SK-N-SH (cell line): ENCODE data around the gene DCLK1. TPM values are rescaled to one million over a fixed set of nuclear protein-coding genes. Genes with fewer than 3 reads are reported as not detected.

Experiments used
- CTCF ChIA-PET: fragments of 300-600, 350-600 bp; formaldehyde crosslinking; extraction: SDS; loops from one replicate; lab custom pipeline; 2021; lab: Yijun Ruan, JAX
- POLR2A ChIA-PET: fragments of 350-600 bp; sonication (Branson Sonifier 250); formaldehyde crosslinking; extraction: SDS; loops from one replicate; lab custom pipeline; 2020; ENCODE audit warnings: antibody characterized with exemption, inconsistent platforms; lab: Yijun Ruan, JAX
- DNase-seq: peaks from one replicate; pipeline ENCODE4 v3.0.0; 2012
- H2AFZ ChIP-seq: fragments of 200-600 bp; sonication (generic); 2 replicates; pipeline ENCODE4 v1.8.1; 2016; ENCODE audit warnings: antibody characterized with exemption, mild to moderate bottlenecking, low read depth
- H3F3A ChIP-seq: fragments of 200-600 bp; sonication (generic); replicated peaks from 2 replicates; pipeline ENCODE3; 2016; ENCODE audit warnings: antibody characterized with exemption, mild to moderate bottlenecking; ENCODE audit not compliant: insufficient read depth
- H3K27ac ChIP-seq, 2 experiments: fragments of 200-500 bp in 1 of 2; fragments of 200-600 bp in 1 of 2; sonication (Bioruptor generic) in 1 of 2; sonication (generic), shearing (Covaris generic) in 1 of 2; 2 replicates each; pipeline versions ENCODE4 v1.5.1 to v1.6.1; 2014 to 2016; ENCODE audit warnings: low read depth in 2 of 2, inconsistent platforms in 1 of 2, low read length in 1 of 2, mild to moderate bottlenecking in 1 of 2, mixed read lengths in 1 of 2
- H3K27me3 ChIP-seq: fragments of 200-600 bp; sonication (generic), shearing (Covaris generic); 2 replicates; pipeline ENCODE4 v1.6.1; 2016; ENCODE audit warnings: mixed run types; ENCODE audit not compliant: insufficient read depth
- H3K36me3 ChIP-seq, 2 experiments: fragments of 200-500 bp in 1 of 2; fragments of 200-600 bp in 1 of 2; sonication (Bioruptor generic) in 1 of 2; sonication (generic) in 1 of 2; replicated peaks in 1 of 2; 2 replicates each; pipeline versions ENCODE3 to v1.5.1; 2014 to 2016; ENCODE audit warnings: low read length in 1 of 2, mild to moderate bottlenecking in 1 of 2; ENCODE audit not compliant: insufficient read depth in 2 of 2, control insufficient read depth in 1 of 2
- H3K4me1 ChIP-seq, 2 experiments: fragments of 200-500 bp in 1 of 2; fragments of 200-600 bp in 1 of 2; sonication (Bioruptor generic) in 1 of 2; sonication (generic), shearing (Covaris generic) in 1 of 2; 2 replicates each; pipeline versions ENCODE4 v1.5.1 to v1.6.1; 2014 to 2016; ENCODE audit warnings: low read depth in 1 of 2, low read length in 1 of 2, mixed run types in 1 of 2; ENCODE audit not compliant: insufficient read depth in 2 of 2, control insufficient read depth in 1 of 2
- H3K4me2 ChIP-seq: fragments of 200-600 bp; sonication (generic), shearing (Covaris generic); 2 replicates; pipeline ENCODE4 v1.6.1; 2017; ENCODE audit warnings: mixed run types
- H3K4me3 ChIP-seq, 2 experiments: fragments of 200-500 bp in 1 of 2; fragments of 200-600 bp in 1 of 2; sonication (Bioruptor generic) in 1 of 2; sonication (generic), shearing (Covaris generic) in 1 of 2; 2 replicates each; pipeline versions ENCODE4 v1.5.1 to v1.8.1; 2014 to 2016; ENCODE audit warnings: low read depth in 2 of 2, inconsistent platforms in 1 of 2, low read length in 1 of 2, mild to moderate bottlenecking in 1 of 2, mixed read lengths in 1 of 2, moderate library complexity in 1 of 2
- H3K79me2 ChIP-seq: fragments of 200-600 bp; sonication (generic); 2 replicates; pipeline ENCODE4 v1.8.1; 2017; ENCODE audit warnings: mild to moderate bottlenecking; ENCODE audit not compliant: insufficient read depth
- H3K9ac ChIP-seq: fragments of 200-600 bp; sonication (generic); 2 replicates; pipeline ENCODE4 v1.6.1; 2017; ENCODE audit warnings: mixed run types
- H3K9me2 ChIP-seq: fragments of 200-600 bp; sonication (generic); 2 replicates; pipeline ENCODE4 v1.6.1; 2017; ENCODE audit warnings: mixed run types
- H3K9me3 ChIP-seq: fragments of 200-600 bp; sonication (generic); 2 replicates; pipeline ENCODE4 v1.6.1; 2017; ENCODE audit warnings: mixed run types, mild to moderate bottlenecking, moderate library complexity
- H4K20me1 ChIP-seq: fragments of 200-600 bp; sonication (generic); 2 replicates; pipeline ENCODE4 v1.6.1; 2017; ENCODE audit warnings: mild to moderate bottlenecking, mixed run types; ENCODE audit not compliant: insufficient read depth
- CHD2 ChIP-seq: fragments of 150-350 bp; IDR thresholded peaks from 2 replicates; pipeline ENCODE4 v1.6.1; 2018; ENCODE audit warnings: low read length; ENCODE audit not compliant: partially characterized antibody
- CTCF ChIP-seq: fragments of 200-600 bp; sonication (generic); IDR thresholded peaks from 2 replicates; pipeline ENCODE4 v1.6.1; 2017; ENCODE audit warnings: antibody characterized with exemption, mild to moderate bottlenecking, moderate library complexity
- ELF1 ChIP-seq: IDR thresholded peaks from 2 replicates; pipeline ENCODE4 v1.4.0; 2012
- EP300 ChIP-seq, 2 experiments: IDR thresholded peaks; 2 replicates each; pipeline versions ENCODE4 v1.4.0 to v1.6.1; 2012; ENCODE audit warnings: borderline replicate concordance in 1 of 2, low read depth in 1 of 2, low read length in 1 of 2
- GABPA ChIP-seq: IDR thresholded peaks from 2 replicates; pipeline ENCODE4 v1.4.0; 2012; ENCODE audit warnings: low read depth, mild to moderate bottlenecking
- JUND ChIP-seq: IDR thresholded peaks from 2 replicates; pipeline ENCODE4 v1.4.0; 2012
- MEF2A ChIP-seq: IDR thresholded peaks from 2 replicates; pipeline ENCODE4 v1.4.0; 2012; ENCODE audit warnings: low read depth, borderline replicate concordance
- MXI1 ChIP-seq: IDR thresholded peaks from 2 replicates; pipeline ENCODE4 v1.6.1; 2012; ENCODE audit warnings: mild to moderate bottlenecking, low read depth, low read length, improper control_type of control experiment
- NFIC ChIP-seq: IDR thresholded peaks from 2 replicates; pipeline ENCODE4 v1.4.0; 2012; ENCODE audit warnings: borderline replicate concordance
- NRF1 ChIP-seq: IDR thresholded peaks from 2 replicates; pipeline ENCODE4 v1.6.1; 2012; ENCODE audit warnings: low read depth, mild to moderate bottlenecking, low read length
- RCOR1 ChIP-seq: fragments of 150-350 bp; IDR thresholded peaks from 2 replicates; pipeline ENCODE4 v1.6.1; 2017; ENCODE audit warnings: antibody characterized with exemption, low read length
- REST ChIP-seq: IDR thresholded peaks from 2 replicates; pipeline ENCODE4 v1.6.1; 2012; ENCODE audit warnings: mild to moderate bottlenecking, low read depth, low read length, moderate library complexity
- RFX5 ChIP-seq: IDR thresholded peaks from 2 replicates; pipeline ENCODE4 v1.6.1; 2012; ENCODE audit warnings: mild to moderate bottlenecking, improper control_type of control experiment, low read length
- SIN3A ChIP-seq: IDR thresholded peaks from 2 replicates; pipeline ENCODE4 v1.6.1; 2012; ENCODE audit warnings: low read depth, mild to moderate bottlenecking, low read length, moderate library complexity, borderline replicate concordance
- TAF1 ChIP-seq: IDR thresholded peaks from 2 replicates; pipeline ENCODE4 v1.6.1; 2012; ENCODE audit warnings: low read depth, mild to moderate bottlenecking, low read length, moderate library complexity, borderline replicate concordance
- TCF12 ChIP-seq: IDR thresholded peaks from 2 replicates; pipeline ENCODE4 v1.4.0; 2012
- TEAD4 ChIP-seq: IDR thresholded peaks from 2 replicates; pipeline ENCODE4 v1.4.0; 2012; ENCODE audit warnings: mild to moderate bottlenecking, borderline replicate concordance; ENCODE audit not compliant: insufficient read depth
- USF1 ChIP-seq: IDR thresholded peaks from 2 replicates; pipeline ENCODE4 v1.4.0; 2012; ENCODE audit warnings: low read depth, borderline replicate concordance
- USF2 ChIP-seq: fragments of 150-350 bp; IDR thresholded peaks from 2 replicates; pipeline ENCODE4 v1.6.1; 2017; ENCODE audit warnings: antibody characterized with exemption, low read length, low read depth, borderline replicate concordance
- YY1 ChIP-seq: IDR thresholded peaks from 2 replicates; pipeline ENCODE4 v1.4.0; 2012; ENCODE audit warnings: low read depth, mild to moderate bottlenecking
- WGBS: methylation state at CpG from one replicate; pipeline ENCODE4 v1.1.6; 2017; ENCODE audit warnings: low lambda C conversion rate; 5-methylcytosine and 5-hydroxymethylcytosine counted together
- polyA plus RNA-seq, 3 experiments: library from polyadenylated mRNA; depleted of rRNA; stranded (reverse); fragments of >200 nt; gene quantifications; 2 replicates each; pipeline ENCODE4 v1.2.3, GENCODE V29; 2012

The DCLK1 gene
- polyA plus RNA-seq, 1 of the 3 experiments (the other 2 are of a cell fraction) = 1.1 TPM

GRCh38 chr13:35765941-35766340 is 365.2 kb downstream of the DCLK1 start (continued):
- no peak for TF ChIP-seq USF2

- CTCF ChIA-PET = no interaction called here
- Histone ChIP-seq H3K4me1 (peaks cover 0 to 8% of the 10 kb centered on the region in 2 experiments; a peak in 3 of 4 replicates), H3K27ac (no peak overlapping the region)
Observed at GRCh38 chr13:35765366-35765765, 365.8 kb downstream of the DCLK1 start.

GRCh38 chr13:35764326-35765015 is 366.7 kb downstream of the DCLK1 start:
- H3K4me3 ChIP-seq = no peak overlapping the region
- H4K20me1 ChIP-seq = no peaks in the 10 kb centered on the region
- CTCF ChIA-PET = no interaction called here

More at GRCh38 chr13:35765366-35765765, 365.8 kb downstream of the DCLK1 start:
- 83% methylated on average over 5 of the region's 5 CpGs for WGBS
- no peaks in the 10 kb centered on the region for H3K36me3 ChIP-seq
- H3K27me3 ChIP-seq = no peaks in the 10 kb centered on the region
- H2AFZ ChIP-seq = no peak overlapping the region
- no peaks in the 10 kb centered on the region for H3F3A ChIP-seq
- no peak overlapping the region for H3K4me3 ChIP-seq
- H4K20me1 ChIP-seq = no peaks in the 10 kb centered on the region
- no peaks in the 10 kb centered on the region for H3K79me2 ChIP-seq
- POLR2A ChIA-PET = no interaction called here
- no peak overlapping the region for H3K4me2 ChIP-seq
- DNase-seq = no peak
- H3K9me3 ChIP-seq = no peaks in the 10 kb centered on the region
- H3K9me2 ChIP-seq = no peaks in the 10 kb centered on the region
- no peak for TF ChIP-seq RCOR1
- no peak overlapping the region for H3K9ac ChIP-seq

More at GRCh38 chr13:35764326-35765015, 366.7 kb downstream of the DCLK1 start:
- H3K4me1 ChIP-seq = peaks cover 0 to 8% of the 10 kb centered on the region in 2 experiments; a peak in 1 of 4 replicates
- H2AFZ ChIP-seq = no peak overlapping the region
- no peaks in the 10 kb centered on the region for H3K27me3 ChIP-seq
- no peak overlapping the region for H3K27ac ChIP-seq
- no peak for DNase-seq
- H3K9ac ChIP-seq = no peak overlapping the region
- H3K9me3 ChIP-seq = no peaks in the 10 kb centered on the region
- TF ChIP-seq CTCF (no peak), TAF1 (no peak), ELF1 (no peak), RFX5 (no peak), NFIC (no peak), TEAD4 (no peak), EP300 (IDR thresholded peaks at IDR 0.05; ENCODE audit: borderline replicate concordance in 1 of 2, low read depth in 1 of 2, low read length in 1 of 2) (no peak), MXI1 (no peak), CHD2 (no peak), USF1 (no peak), JUND (no peak), REST (no peak), TCF12 (no peak), GABPA (no peak), MEF2A (no peak), SIN3A (no peak), YY1 (no peak), NRF1 (no peak)
- no peaks in the 10 kb centered on the region for H3K79me2 ChIP-seq
- no peaks in the 10 kb centered on the region for H3K9me2 ChIP-seq
- no peaks in the 10 kb centered on the region for H3F3A ChIP-seq
- H3K4me2 ChIP-seq = no peak overlapping the region
- no peaks in the 10 kb centered on the region for H3K36me3 ChIP-seq
- POLR2A ChIA-PET = no interaction called here
- WGBS = 73% methylated on average over 1 of the region's 4 CpGs
